Karpas-422 (cell line): ENCODE results near the gene JAM3. TPM values are rescaled to one million over a fixed set of nuclear protein-coding genes. Genes with fewer than 3 reads are reported as not detected.

Experiments used
- DNase-seq: peaks from one replicate; pipeline ENCODE4 v3.0.0-alpha.2; 2015
- H2AFZ ChIP-seq: fragments of 200-600 bp; sonication (generic); 2 replicates; pipeline ENCODE4 v1.6.1; 2014; ENCODE audit warnings: antibody characterized with exemption, low read length, mixed read lengths
- H3K27ac ChIP-seq: fragments of 200-600 bp; sonication (generic); 2 replicates; pipeline ENCODE4 v1.5.1; 2014; ENCODE audit warnings: mild to moderate bottlenecking, low read length, moderate library complexity
- H3K27me3 ChIP-seq: fragments of 200-600 bp; sonication (generic); 2 replicates; pipeline ENCODE4 v1.6.1; 2014; ENCODE audit warnings: low read length, mixed read lengths
- H3K36me3 ChIP-seq: fragments of 200-600 bp; sonication (generic); 2 replicates; pipeline ENCODE4 v1.6.1; 2014; ENCODE audit warnings: low read length, mixed read lengths; ENCODE audit not compliant: insufficient read depth
- H3K4me1 ChIP-seq: fragments of 200-600 bp; sonication (generic); 2 replicates; pipeline ENCODE4 v1.6.1; 2014; ENCODE audit warnings: mild to moderate bottlenecking, low read length, mixed read lengths
- H3K4me2 ChIP-seq: fragments of 200-600 bp; sonication (generic); 2 replicates; pipeline ENCODE4 v1.6.1; 2014; ENCODE audit warnings: low read length, low read depth, mild to moderate bottlenecking; ENCODE audit not compliant: poor library complexity, severe bottlenecking
- H3K4me3 ChIP-seq: fragments of 200-600 bp; sonication (generic); 2 replicates; pipeline ENCODE4 v1.5.1; 2014; ENCODE audit warnings: mild to moderate bottlenecking, antibody characterized with exemption, low read length, mixed read lengths
- H3K79me2 ChIP-seq: fragments of 200-600 bp; sonication (generic); 2 replicates; pipeline ENCODE4 v1.6.1; 2014; ENCODE audit warnings: mild to moderate bottlenecking, low read length, mixed read lengths
- H3K9ac ChIP-seq: fragments of 200-600 bp; sonication (generic); 2 replicates; pipeline ENCODE4 v1.6.0; 2014; ENCODE audit warnings: low read length
- H3K9me2 ChIP-seq: fragments of 200-600 bp; sonication (generic), shearing (Covaris generic); replicated peaks from 2 replicates; pipeline ENCODE4 v1.6.0; 2014; ENCODE audit warnings: mild to moderate bottlenecking, low read length, moderate library complexity; ENCODE audit not compliant: insufficient read depth
- H3K9me3 ChIP-seq: fragments of 300-700, 200-600 bp; sonication (generic); 2 replicates; pipeline ENCODE4 v1.6.1; 2014; ENCODE audit warnings: low read length, mixed read lengths
- H4K20me1 ChIP-seq: fragments of 200-600 bp; sonication (generic); 2 replicates; pipeline ENCODE4 v1.6.1; 2014; ENCODE audit warnings: mild to moderate bottlenecking, antibody characterized with exemption, low read length, low read depth; ENCODE audit not compliant: insufficient read depth
- total RNA-seq: library from RNA; depleted of rRNA; stranded (reverse); fragments of >200 nt; shearing (Covaris generic); gene quantifications from 2 replicates; pipeline ENCODE4 v1.2.3, GENCODE V29; 2014; ENCODE audit warnings: low replicate concordance; rRNA removed

Gene JAM3
- 0.65 and 4.8 TPM in 2 replicates for total RNA-seq

GRCh38 chr11:134068829-134069425 is at the start of gene JAM3:
JAM3 (plus strand) TSS chr11:134069072; CDS start chr11:134069084, 12 bp downstream.
- Histone ChIP-seq H3K27ac (no peak within 1 kb of the TSS), H3K9me3 (no peaks in the 10 kb centered on the region), H3K9ac (peak within 1 kb of the TSS; percentile 65), H2AFZ (no peak within 1 kb of the TSS), H3K36me3 (no peaks in the 10 kb centered on the region), H3K9me2 (no peaks in the 10 kb centered on the region), H3K4me3 (peak within 1 kb of the TSS; percentile 67; the same call in 1 of the 2 replicates), H3K4me2 (peak within 1 kb of the TSS; percentile 80), H4K20me1 (no peaks in the 10 kb centered on the region), H3K27me3 (no peaks in the 10 kb centered on the region), H3K4me1 (peaks cover 62% of the 10 kb centered on the region), H3K79me2 (no peaks in the 10 kb centered on the region)
- DNase-seq = peak; percentile 92

GRCh38 chr11:134019500-134019899 is 49.4 kb upstream of the JAM3 start:
- H3K4me1 ChIP-seq = peaks cover 76% of the 10 kb centered on the region
- no peak overlapping the region for H2AFZ ChIP-seq
- peak; percentile 77 for DNase-seq
- no peaks in the 10 kb centered on the region for H3K36me3 ChIP-seq
- peak overlapping the region; percentile 59 for H3K9ac ChIP-seq
- H3K27ac ChIP-seq = peak overlapping the region; percentile 84
- H4K20me1 ChIP-seq = no peaks in the 10 kb centered on the region
- no peaks in the 10 kb centered on the region for H3K9me2 ChIP-seq
- no peaks in the 10 kb centered on the region for H3K27me3 ChIP-seq
- peak overlapping the region; percentile 61 for H3K4me2 ChIP-seq
- peak overlapping the region; percentile 49; the same call in 1 of the 2 replicates for H3K4me3 ChIP-seq
- no peaks in the 10 kb centered on the region for H3K9me3 ChIP-seq
- H3K79me2 ChIP-seq = no peaks in the 10 kb centered on the region

- H3K9me3 ChIP-seq = no peaks in the 10 kb centered on the region
- H3K27ac ChIP-seq = peak overlapping the region; percentile 84
- no peaks in the 10 kb centered on the region for H4K20me1 ChIP-seq
- peak overlapping the region; percentile 59; the same call in 1 of the 2 replicates for H3K9ac ChIP-seq
- peaks cover 82% of the 10 kb centered on the region for H3K4me1 ChIP-seq
- peak overlapping the region; percentile 61 for H3K4me2 ChIP-seq
- H2AFZ ChIP-seq = no peak overlapping the region
- H3K9me2 ChIP-seq = no peaks in the 10 kb centered on the region
- no peaks in the 10 kb centered on the region for H3K79me2 ChIP-seq
- no peak for DNase-seq
- no peaks in the 10 kb centered on the region for H3K27me3 ChIP-seq
- H3K4me3 ChIP-seq = peak overlapping the region; percentile 49; the same call in 1 of the 2 replicates
- no peaks in the 10 kb centered on the region for H3K36me3 ChIP-seq
Measured at GRCh38 chr11:134020598-134020997, 48.3 kb upstream of the JAM3 start.

- DNase-seq = no peak
- H3K9ac ChIP-seq = no peak overlapping the region
- no peak overlapping the region for H2AFZ ChIP-seq
- peaks cover 82% of the 10 kb centered on the region for H3K4me1 ChIP-seq
- H3K27ac ChIP-seq = no peak overlapping the region
- H4K20me1 ChIP-seq = no peaks in the 10 kb centered on the region
- H3K4me3 ChIP-seq = no peak overlapping the region
- H3K79me2 ChIP-seq = no peaks in the 10 kb centered on the region
- no peak overlapping the region for H3K4me2 ChIP-seq
- no peaks in the 10 kb centered on the region for H3K27me3 ChIP-seq
- H3K9me2 ChIP-seq = no peaks in the 10 kb centered on the region
- H3K36me3 ChIP-seq = no peaks in the 10 kb centered on the region
- H3K9me3 ChIP-seq = no peaks in the 10 kb centered on the region
Measured at GRCh38 chr11:134021326-134021725, 47.5 kb upstream of the JAM3 start.

GRCh38 chr11:134022748-134023147 is 46.1 kb upstream of the JAM3 start:
- Histone ChIP-seq H3K9me2 (no peaks in the 10 kb centered on the region), H3K27me3 (no peaks in the 10 kb centered on the region), H3K4me1 (peaks cover 80% of the 10 kb centered on the region), H3K36me3 (no peaks in the 10 kb centered on the region), H4K20me1 (no peaks in the 10 kb centered on the region), H3K4me3 (0 out of 2 replicates have a peak overlapping the region, but pooled peaks have one; percentile 12), H3K9ac (no peak overlapping the region), H3K4me2 (peak overlapping the region; percentile 52), H3K27ac (peak overlapping the region; percentile 64), H3K79me2 (no peaks in the 10 kb centered on the region), H3K9me3 (no peaks in the 10 kb centered on the region), H2AFZ (no peak overlapping the region)
- DNase-seq = no peak

- Histone ChIP-seq H3K9ac (0 out of 2 replicates have a peak overlapping the region, but pooled peaks have one; percentile 30), H4K20me1 (no peaks in the 10 kb centered on the region), H3K27me3 (no peaks in the 10 kb centered on the region), H3K4me2 (peak overlapping the region; percentile 52), H3K36me3 (no peaks in the 10 kb centered on the region), H2AFZ (no peak overlapping the region), H3K79me2 (no peaks in the 10 kb centered on the region), H3K27ac (no peak overlapping the region), H3K9me3 (no peaks in the 10 kb centered on the region), H3K4me3 (no peak overlapping the region), H3K9me2 (no peaks in the 10 kb centered on the region), H3K4me1 (peaks cover 69% of the 10 kb centered on the region)
- peak; percentile 50 for DNase-seq
Measured at GRCh38 chr11:134024420-134025081, 44.3 kb upstream of the JAM3 start.

- Histone ChIP-seq H3K4me2 (no peak overlapping the region), H3K36me3 (no peaks in the 10 kb centered on the region), H2AFZ (no peak overlapping the region), H3K9ac (no peak overlapping the region), H3K4me3 (no peak overlapping the region), H3K27ac (no peak overlapping the region), H3K9me3 (no peaks in the 10 kb centered on the region), H4K20me1 (no peaks in the 10 kb centered on the region), H3K79me2 (no peaks in the 10 kb centered on the region), H3K27me3 (no peaks in the 10 kb centered on the region), H3K4me1 (peaks cover 67% of the 10 kb centered on the region), H3K9me2 (no peaks in the 10 kb centered on the region)
- no peak for DNase-seq
Measured at GRCh38 chr11:134025082-134025429, 43.8 kb upstream of the JAM3 start.

- H3K9me2 ChIP-seq = no peaks in the 10 kb centered on the region
- no peak for DNase-seq
- no peaks in the 10 kb centered on the region for H3K79me2 ChIP-seq
- peaks cover 61% of the 10 kb centered on the region for H3K4me1 ChIP-seq
- H3K9me3 ChIP-seq = no peaks in the 10 kb centered on the region
- no peak overlapping the region for H3K4me3 ChIP-seq
- H4K20me1 ChIP-seq = no peaks in the 10 kb centered on the region
- no peak overlapping the region for H3K27ac ChIP-seq
- no peak overlapping the region for H3K9ac ChIP-seq
- no peaks in the 10 kb centered on the region for H3K27me3 ChIP-seq
- H3K36me3 ChIP-seq = no peaks in the 10 kb centered on the region
- H3K4me2 ChIP-seq = no peak overlapping the region
- no peak overlapping the region for H2AFZ ChIP-seq
Measured at GRCh38 chr11:134026655-134027343, 42.1 kb upstream of the JAM3 start.
